Fibroblast of skin of left biceps (primary cell): ENCODE data around the gene CTSA.
"Not testable (repeated sequence)": the region's sequence is repeated elsewhere in the genome, so short reads cannot be mapped to it uniquely, and the experiment has no call there.

Source experiments
- DNase-seq, 2 experiments: peaks; one replicate each; pipeline ENCODE4 v3.0.0-alpha.2; 2013; ENCODE audit warnings: low read depth in 2 of 2

CTSA gene

DNA sequence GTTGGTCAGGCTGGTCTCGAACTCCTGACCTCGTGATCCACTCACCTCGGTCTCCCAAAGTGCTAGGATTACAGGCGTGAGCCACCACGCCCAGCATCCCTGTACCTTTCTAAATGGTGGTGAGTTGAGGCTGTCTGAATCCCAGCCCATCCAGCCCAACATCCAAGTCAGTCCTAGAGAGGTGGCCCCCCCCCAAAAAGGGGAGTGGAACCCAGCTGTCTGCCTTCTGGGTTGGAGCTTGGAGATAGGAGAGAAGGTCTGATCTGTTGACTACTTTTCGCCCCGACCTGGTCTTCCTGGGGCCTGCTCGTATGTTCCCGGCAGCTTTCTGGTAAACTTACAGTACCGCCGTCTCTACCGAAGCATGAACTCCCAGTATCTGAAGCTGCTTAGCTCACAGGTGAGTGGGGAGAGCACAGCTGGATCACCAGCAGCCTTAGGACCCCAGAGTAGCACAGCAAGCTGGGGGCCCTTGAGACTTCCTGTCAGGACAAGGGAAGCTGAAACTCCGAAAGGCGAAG, 5.6 kb downstream of the CTSA start:
- no peak for DNase-seq

DNA sequence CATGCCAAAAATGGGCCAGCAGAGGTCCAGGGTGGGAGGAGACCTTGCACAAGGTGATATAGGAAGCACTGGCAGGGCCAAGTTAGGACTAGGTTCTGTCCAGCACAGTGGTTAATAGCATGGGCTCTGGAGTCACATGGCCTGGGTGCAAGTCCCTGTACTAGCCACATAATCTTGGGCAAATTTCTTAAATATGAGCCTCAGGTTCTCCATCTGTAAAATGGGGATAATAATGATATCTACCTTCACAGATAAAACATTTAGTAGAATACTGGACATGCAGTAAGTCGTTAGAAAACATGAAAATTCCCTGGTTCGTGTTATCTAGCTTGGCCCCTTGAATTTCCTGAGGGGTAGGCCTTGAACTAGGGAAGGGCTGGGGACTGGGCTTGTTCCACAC, 6.2 kb downstream of the CTSA start:
- no peak for DNase-seq

DNA sequence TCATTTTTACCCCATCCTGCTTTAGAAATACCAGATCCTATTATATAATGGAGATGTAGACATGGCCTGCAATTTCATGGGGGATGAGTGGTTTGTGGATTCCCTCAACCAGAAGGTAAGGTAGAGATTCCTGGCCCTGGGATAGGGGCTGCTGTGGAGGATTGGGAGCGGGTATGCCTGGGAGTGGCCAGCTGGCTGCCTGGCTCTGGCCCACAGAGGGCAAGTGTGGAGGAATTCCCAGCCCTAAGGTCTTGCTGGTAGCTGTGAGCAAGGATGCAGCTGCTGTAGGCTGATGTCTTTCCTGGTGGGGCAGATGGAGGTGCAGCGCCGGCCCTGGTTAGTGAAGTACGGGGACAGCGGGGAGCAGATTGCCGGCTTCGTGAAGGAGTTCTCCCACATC, 6.6 kb downstream of the CTSA start:
- DNase-seq, result no peak

DNA sequence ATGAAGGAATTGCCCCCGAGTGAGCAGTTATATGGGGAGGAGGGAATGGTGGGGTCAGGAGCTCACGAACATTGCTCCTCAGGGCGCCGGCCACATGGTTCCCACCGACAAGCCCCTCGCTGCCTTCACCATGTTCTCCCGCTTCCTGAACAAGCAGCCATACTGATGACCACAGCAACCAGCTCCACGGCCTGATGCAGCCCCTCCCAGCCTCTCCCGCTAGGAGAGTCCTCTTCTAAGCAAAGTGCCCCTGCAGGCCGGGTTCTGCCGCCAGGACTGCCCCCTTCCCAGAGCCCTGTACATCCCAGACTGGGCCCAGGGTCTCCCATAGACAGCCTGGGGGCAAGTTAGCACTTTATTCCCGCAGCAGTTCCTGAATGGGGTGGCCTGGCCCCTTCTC, 7.2 kb downstream of the CTSA start:
- no peak for DNase-seq

DNA sequence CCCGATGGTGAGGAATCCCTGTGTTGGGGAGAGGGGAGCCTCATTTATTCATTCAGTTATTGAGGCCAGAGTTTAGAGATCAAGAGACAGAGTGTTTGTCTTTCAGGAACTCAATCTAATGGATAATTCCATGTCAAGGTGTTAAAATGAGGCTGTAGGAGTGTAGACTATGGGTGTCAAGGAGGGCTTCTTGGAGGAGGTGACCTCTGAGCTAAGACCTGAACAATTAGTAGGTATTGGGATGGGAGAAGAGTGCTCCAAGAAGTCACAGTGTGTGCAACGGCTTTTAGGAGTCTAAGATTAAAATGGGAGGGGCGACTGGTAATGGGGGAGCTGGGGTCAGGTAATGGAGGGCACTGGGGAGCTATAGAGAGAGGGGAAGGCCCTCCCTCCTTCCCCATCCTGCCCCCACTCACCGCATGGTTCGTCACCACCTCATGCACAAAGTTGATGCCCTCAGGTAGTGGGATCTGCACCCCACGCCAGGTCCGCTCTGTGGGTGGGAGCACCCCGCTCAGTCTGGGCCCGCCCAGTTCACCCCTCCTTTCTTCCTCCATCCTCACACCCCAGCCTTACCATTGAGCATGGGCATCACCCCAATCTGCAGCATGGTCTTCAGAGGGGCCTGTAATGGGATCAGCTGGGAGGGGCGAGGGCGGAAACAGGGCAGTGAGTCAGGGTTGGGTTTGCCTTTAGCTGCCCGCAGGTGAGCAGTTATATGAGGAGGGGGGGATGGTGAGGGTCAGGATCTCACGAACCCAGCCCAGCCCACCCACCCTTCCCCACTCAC, 8.1 kb downstream of the CTSA start:
- DNase-seq, result no peak

DNA sequence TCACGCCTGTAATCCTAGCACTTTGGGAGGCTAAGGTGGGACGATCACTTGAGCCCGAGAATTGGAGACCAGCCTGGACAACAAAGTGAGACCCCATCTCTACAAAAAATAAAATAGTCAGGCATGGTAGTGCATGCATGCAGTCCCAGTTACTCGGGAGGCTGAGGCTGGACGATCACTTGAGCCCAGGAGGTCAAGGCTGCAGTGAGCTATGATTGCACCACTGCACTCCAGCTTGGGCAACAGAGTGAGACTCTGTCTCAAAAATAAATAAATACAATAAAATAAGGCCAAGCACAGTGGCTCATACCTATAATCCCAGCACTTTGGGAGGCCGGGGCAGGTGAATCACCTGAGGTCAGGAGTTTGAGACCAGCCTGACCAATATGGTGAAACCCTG, 10.2 kb downstream of the CTSA start:
- not testable (repeated sequence) for DNase-seq

DNA sequence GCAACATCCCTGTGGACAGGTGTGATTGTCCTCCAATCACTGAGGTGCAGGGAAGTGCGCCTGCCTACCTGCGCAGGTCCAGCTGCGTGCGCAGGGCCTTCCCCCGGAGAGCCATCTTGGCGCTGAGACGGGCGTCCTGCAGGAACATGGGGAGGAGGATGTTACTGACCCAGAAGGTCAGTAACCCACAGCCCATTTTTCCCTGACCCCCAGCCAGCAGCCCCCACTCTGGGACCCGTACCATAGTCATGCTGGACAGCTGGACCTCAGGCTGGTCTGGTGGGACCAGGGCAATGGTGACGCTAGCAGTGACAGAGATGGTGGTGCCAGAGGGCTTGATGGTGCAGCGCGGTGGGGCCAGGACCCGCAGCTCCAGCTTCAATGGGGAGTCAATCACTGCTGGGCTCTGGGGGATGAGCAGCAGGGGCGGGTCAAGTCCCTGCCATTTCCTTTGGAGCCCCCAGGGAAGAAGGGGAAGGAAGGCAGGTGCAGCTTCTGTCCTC, 11.1 kb downstream of the CTSA start:
- no peak for DNase-seq

DNA sequence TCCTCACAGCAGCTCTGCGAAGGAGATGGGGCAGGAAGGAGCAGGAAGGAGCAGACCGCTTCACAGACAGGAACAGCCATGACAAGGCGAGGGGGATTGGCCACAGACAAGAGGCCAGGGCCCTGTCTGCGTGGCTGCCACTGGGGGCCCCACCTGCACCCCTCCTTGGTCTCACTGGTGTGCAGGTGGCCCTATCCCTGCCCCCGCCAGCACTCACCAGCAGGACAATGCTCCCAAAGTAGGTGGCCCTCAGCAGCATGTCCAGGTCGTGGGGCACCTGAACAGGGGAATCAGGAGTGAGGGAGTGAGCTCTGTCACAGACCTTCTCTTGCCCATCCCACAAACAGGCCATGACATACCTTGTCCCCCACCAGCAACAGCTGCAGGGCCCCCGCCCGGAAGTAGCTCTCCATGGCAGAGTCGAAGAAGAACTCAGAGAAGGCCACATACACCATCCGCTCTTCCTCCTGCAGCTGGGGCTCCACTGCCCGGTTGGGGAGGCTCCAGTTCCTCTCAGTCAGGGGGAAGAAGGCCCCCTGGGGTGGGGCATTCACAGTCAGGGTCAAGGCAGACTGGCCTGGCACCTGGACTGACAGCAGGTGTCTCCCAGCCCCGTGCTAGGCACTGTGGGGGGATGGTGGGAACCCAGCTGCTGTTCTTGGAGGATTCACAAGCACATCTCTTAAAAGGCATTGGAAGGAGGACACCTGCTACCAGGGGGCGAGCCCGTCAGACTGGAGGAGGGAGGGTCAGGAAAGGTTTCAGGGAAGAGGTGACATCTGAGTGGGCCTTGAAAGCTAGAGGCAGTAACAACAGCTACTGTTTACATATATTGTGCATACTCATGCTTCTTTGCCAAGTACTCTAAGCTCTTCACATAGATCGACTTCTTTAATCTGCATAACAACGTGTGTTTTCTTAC, 13.7 kb downstream of the CTSA start:
- DNase-seq, result no peak

DNA sequence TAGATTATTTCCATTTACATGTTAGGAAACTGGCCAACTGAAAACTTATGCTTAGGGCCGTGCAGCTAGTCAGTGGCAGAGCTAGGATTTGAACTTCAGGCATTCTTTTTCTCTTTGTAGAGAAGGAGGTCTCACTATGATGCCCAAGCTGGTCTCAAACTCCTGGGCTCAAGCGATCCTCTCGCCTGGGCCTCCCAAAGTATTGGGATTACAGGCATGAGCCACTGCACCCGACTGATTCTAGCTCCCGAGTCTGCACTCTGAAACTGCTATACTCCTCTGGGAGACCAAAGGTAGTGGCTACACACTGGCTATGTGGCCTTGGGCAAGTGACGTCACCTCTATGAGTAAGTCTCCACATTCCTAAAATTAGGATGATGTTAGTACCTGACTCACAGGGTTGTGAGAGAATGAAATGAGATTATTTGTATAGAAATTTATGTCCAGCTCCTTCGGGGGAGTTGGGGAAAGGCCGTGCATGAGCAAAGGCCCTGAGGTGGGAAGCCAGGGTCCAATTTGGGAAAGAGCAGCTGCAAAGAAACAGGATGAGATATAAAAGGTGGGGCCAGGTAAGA, 14.5 kb downstream of the CTSA start:
- no peak for DNase-seq

DNA sequence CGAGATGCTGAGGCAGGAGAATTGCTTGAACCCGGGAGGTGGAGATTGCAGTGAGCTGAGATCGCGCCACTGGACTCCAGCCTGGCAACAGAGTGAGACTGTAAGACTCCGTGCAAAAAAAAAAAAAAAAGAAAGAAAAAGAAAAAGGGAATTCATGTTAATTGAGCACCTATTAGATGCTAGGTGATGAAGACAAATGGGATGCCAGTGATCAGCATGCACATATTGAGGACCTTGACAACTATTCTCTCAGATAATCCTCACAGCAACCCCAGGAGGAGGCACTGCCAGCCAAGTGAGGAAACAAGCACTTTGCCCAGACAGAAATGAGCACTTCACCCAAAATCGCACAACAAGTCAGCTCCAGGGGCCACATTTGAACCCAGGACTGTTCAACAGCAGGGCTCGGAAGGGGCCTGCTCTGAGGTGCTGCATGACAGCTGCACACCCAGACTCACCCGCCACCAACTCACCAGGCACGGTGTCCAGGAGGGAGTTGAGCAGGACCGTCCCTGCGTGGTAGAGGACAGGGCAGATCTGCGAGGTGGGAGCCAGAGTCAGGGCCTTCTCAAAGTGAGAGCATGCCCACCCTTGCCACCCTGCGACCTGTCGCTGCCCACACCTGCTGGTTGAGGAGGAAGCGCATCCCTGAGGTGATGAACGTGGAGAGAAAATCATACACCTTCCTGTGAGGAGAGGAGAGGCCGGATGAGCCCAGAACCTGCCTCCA, 16.2 kb downstream of the CTSA start:
- no peak for DNase-seq

DNA sequence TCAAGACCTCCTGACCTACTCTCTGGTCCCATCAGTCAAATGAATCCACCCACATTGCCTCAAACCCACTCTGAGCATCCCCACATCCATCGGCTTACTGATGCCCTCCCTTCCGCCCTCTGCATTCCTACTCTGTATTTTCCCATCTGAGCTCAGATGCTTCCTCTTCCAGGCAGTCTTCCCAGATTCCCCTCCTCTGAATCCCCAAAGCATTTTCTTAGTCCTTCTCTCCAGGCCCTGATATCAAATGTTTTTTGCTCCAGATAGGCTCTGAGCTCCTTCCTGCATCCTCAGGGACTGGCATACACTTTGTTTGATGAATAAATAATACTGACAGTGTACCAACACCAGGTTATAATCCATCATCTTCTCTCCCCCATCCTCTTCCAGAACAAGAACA, 16.9 kb downstream of the CTSA start:
- DNase-seq, result no peak

DNA sequence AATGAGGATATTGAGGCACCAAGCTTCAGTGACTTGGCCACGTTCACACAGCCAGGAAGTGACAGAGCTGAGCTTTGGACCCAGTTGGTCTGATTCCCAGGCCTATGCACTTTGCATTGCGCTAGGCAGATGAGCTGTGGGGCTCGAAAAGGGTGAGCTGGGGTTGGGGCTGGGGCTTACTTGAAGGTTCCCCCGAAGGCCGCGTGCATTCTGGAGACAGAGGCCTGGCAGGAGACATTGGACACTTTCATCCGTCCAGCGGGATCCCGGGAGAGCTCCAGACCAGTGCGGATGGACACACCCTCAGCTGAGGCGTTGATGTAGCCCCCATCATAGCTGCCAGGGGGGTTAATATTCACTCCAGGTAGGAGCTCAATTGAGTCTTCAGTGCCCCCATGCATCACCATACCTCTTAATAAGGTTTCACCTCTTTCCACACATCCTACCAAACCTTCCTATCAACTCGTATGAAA, 18.2 kb downstream of the CTSA start:
- no peak for DNase-seq

DNA sequence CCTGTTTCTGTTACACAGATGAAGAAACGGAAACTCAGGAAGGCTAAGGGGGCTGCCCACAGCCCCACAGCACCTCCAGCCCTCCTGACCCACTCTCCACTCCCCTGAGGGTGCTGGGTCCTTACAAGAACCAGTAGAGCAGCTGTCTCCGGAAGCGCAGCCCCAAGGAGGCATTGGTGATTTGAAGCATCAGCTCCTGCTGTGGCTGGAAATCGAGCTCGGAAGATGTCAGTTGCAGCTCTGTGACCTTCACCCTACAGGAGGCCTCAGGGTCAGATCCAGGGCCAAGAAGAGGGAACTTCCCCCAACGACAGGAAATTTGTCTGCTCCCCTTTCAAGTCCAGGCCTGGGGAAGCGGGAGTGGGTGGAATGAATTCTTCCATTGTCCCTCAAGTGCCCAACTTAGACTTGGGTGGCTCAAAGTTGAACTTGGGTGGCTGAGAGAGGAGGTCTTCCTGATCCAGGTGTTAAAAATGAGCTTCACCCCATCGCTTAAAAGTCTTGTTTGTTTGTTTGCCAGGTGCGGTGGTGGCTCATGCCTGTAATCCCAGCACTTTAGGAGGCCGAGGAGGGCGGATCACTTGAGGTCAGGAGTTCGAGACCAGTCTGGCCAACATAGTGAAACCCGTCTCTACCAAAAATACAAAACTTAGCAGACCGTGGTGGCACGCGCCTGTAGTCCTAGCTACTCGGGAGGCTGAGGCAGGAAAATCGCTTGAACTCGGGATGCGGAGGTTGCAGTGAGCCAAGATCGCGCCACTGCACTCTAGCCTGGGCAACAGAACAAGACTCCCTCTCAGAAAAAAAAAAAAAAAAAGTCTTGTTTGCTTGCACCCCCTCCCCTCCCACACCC, 18.9 kb downstream of the CTSA start:
- DNase-seq, result no peak

DNA sequence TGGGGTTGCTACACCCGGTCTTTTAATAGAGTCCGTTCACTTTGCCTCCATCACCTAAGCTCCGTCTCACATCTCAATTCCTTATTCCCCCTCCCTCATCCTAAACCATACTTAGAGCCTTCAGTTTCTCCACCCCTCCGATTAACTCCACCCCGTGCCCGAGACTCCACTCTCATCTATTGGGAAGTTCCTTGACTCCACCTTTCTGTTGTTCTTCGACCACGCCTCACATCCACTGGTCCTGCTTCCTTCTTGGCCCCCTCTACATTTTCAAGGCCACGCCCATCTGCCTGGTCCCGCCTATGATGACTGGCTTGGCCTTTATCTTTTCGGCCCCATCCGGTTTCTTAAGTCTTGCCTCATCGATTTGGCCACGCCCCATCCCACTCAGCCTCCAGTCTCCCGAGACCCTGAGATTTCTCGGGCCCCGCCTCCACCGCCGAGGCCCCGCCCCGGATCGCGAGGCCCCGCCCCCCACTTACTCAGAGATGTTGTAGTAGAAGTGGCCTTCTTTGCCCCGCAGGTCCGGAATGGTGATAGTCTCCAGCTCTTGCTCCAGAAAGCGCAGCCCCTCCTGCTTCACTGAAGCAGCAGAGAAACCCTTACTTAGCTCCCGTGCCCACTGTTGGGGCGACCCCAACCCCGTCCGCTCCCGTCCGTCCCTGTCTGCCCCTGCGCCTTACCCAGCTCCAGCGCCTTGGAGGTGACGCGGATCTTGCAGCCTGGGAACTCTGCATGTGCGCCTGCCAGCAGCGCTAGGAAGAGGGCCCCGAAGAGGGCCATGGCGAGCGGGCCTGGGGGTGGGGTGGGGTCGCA, 19.7 kb downstream of the CTSA start:
- peak; percentile 99 to 100 for DNase-seq

DNA sequence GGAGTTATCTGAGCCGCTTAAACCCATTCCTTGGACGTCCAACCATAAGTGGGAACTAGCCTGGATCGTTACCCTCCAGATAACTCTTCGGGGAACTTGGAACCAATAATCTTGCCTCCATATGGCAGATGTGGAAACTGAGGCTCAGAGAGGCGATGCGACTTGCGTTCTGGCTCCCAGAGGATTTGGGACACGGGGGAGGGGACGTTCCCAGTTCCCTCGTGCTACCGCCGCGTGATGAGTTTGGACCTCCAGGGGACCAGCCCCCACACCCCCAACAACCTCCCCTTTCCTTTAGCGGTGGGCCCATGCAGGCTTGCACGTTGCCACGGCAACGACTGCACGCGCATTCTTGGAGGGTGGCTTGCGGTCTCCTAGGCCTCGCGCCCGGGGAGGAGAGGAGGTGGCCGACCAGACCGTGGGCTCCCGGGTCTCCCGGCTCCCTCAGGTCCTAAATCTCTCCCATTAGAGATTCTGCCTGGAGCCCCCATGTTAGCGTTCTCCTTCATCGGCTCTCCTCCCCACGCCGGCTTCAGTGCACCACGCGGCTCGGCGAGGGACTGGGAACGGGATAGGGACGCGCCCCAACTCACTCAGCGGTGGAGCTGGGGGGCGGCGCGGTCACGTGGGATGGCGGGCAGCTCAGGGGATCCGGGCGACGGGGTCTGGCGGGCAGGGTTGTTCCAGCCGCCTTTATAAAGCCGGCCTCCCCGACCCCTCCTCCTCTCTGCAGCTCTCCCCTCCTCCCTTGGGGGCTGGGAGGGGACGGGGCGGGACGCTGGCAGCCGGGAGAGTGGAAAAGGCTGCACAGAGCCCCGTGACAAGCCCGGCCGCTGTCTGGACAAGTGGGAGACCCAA, 20.6 kb downstream of the CTSA start, which contains the start of gene PLTP:
Gene PLTP (minus strand): TSS at position 670 of the 858 bp plus-strand sequence. CDS start 703 bp downstream, outside the sequence.
- no peak for DNase-seq

DNA sequence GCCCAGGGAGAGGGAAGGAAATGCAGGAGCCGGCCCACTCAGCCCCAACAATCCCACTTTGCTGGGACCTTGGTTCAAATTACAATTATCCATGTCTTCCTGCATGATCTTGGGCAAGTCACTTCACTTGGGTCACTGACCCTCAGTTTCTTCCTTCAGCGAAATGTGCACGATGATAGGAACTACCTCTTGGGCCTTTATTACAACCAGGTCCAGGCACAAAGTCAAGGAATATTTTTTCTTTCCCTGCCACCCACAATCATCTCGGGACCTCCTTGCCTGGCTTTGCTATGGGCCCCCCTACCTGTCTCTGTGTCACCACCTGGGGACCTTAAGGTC, 21.2 kb downstream of the CTSA start:
- DNase-seq, result no peak

DNA sequence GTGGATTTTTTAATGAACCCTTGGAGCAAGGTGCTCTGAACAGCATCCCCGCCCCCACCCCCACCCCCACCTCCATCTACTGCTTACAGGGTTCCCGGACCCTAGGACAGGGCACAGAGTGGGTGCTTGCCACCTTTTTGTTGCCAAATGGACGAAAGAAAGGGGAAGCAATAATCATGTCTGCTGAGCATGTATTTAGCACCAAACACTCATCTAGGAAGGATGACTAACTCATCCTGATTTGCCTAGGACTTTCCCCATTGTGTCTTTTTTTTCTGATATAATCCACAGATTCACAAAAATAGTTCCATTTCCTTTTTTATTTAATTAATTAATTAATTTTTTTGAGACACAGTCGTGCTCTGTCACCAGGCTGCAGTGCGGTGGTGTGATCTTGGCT, 22.0 kb downstream of the CTSA start:
- DNase-seq, result no peak

DNA sequence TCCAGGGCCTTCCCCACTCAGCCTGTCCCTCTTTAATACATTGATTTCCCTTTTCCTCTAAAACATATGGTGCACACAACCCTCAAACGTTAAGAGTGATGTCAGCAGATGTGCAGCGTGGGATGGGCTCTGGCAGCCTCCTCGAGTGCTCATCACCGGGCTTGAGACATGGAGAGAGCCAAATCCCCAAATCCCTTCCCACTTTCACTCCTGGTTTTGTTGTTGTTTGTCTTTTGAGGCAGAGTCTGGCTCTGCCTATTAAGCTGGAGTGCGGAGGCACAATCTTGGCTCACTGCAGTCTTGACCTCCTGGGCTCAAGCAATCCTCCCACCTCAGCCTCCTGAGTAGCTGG, 26.6 kb downstream of the CTSA start:
- no peak for DNase-seq
